ENCODE results near the gene KIF20B.

DNA sequence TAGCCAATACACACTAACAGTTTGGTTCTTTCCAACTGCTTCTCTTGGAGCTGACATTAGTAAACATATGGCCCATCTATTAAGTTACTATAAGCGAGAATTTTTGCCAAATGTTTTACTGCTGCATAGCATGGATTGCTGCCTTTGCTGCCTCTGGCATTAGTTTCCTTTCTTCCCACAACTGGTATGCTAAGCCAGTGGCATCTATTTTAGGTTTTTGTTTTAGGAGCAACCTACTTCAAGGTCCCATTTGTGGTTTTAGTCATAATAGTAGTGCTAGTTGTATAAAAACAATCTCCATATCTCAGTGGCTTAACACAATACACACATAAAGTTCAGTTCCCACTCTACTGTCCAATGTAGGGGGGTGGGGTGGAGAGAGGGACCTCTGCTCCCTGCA, 30.5 kb upstream of the KIF20B start:
- TF ChIP-seq, protein P1, sequence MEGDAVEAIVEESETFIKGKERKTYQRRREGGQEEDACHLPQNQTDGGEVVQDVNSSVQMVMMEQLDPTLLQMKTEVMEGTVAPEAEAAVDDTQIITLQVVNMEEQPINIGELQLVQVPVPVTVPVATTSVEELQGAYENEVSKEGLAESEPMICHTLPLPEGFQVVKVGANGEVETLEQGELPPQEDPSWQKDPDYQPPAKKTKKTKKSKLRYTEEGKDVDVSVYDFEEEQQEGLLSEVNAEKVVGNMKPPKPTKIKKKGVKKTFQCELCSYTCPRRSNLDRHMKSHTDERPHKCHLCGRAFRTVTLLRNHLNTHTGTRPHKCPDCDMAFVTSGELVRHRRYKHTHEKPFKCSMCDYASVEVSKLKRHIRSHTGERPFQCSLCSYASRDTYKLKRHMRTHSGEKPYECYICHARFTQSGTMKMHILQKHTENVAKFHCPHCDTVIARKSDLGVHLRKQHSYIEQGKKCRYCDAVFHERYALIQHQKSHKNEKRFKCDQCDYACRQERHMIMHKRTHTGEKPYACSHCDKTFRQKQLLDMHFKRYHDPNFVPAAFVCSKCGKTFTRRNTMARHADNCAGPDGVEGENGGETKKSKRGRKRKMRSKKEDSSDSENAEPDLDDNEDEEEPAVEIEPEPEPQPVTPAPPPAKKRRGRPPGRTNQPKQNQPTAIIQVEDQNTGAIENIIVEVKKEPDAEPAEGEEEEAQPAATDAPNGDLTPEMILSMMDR (IDR thresholded peaks at IDR 0.05) = no peak
- TF ChIP-seq POLR2A (IDR thresholded peaks at IDR 0.05) = no peak

All from Peyer's patch (tissue), 4 donors.